K562 (cell line): Measurements from ENCODE around the gene RNF223. TPM values are rescaled to one million over a fixed set of nuclear protein-coding genes. Genes with fewer than 3 reads are reported as not detected.

ENCODE experiments used
- BACH1 ChIP-seq: fragments of 200-800 bp; sonication (Bioruptor generic); IDR thresholded peaks from 2 replicates; pipeline ENCODE4 v1.6.1; 2016; ENCODE audit warnings: missing genetic modification characterization, missing compliant biosample characterization
- CBFA2T2 ChIP-seq: fragments of 450-650 bp; conservative IDR thresholded peaks from 2 replicates; pipeline ENCODE4 v1.6.1; 2017; ENCODE audit warnings: mild to moderate bottlenecking
- ELF4 ChIP-seq: fragments of 450-650 bp; formaldehyde crosslinking; IDR thresholded peaks from 2 replicates; pipeline ENCODE4 v1.4.0; 2022; ENCODE audit warnings: missing genetic modification characterization
- ETV6 ChIP-seq, 3 experiments: fragments of 150-350 bp in 1 of 3; sonication (generic) in 1 of 3; formaldehyde crosslinking in 1 of 3; IDR thresholded peaks; 2 replicates each; pipeline versions ENCODE4 v1.6.1 to v1.8.0; 2014 to 2022; ENCODE audit warnings: borderline replicate concordance in 2 of 3, low read depth in 2 of 3, antibody characterized with exemption in 1 of 3, low read length in 1 of 3, mild to moderate bottlenecking in 1 of 3, missing genetic modification reagents in 1 of 3
- HCFC1 ChIP-seq: IDR thresholded peaks from 2 replicates; pipeline ENCODE4 v1.6.1; 2012; ENCODE audit warnings: low read depth, low read length, improper control_type of control experiment
- HDAC1 ChIP-seq, 2 experiments: fragments of 450-650 bp; IDR thresholded peaks; 2 replicates each; pipeline ENCODE4 v1.6.1; 2016 to 2017; ENCODE audit warnings: inconsistent platforms in 1 of 2, mild to moderate bottlenecking in 1 of 2, moderate library complexity in 1 of 2
- HMGN3 ChIP-seq: IDR thresholded peaks from 2 replicates; pipeline ENCODE4 v1.6.1; 2011; ENCODE audit warnings: borderline replicate concordance, low read depth, mild to moderate bottlenecking, mixed read lengths, low read length; ENCODE audit not compliant: insufficient read length; ENCODE audit errors: extremely low read depth
- MYC ChIP-seq, 2 experiments: fragments of 250-450 bp in 1 of 2; sonication (Bioruptor Pico) in 1 of 2; IDR thresholded peaks; 2 replicates each; pipeline versions ENCODE4 v1.5.1 to v1.6.1; 2012 to 2021; ENCODE audit warnings: low read depth in 2 of 2, borderline replicate concordance in 1 of 2, improper control_type of control experiment in 1 of 2, low read length in 1 of 2, mild to moderate bottlenecking in 1 of 2, moderate library complexity in 1 of 2
- NCOA1 ChIP-seq: fragments of 450-650 bp; IDR thresholded peaks from 2 replicates; pipeline ENCODE4 v1.6.1; 2016; ENCODE audit warnings: low read depth
- SIN3A ChIP-seq, 2 experiments: fragments of 150-350 bp in 1 of 2; IDR thresholded peaks; 2 replicates each; pipeline ENCODE4 v1.6.1; 2011 to 2016; ENCODE audit warnings: borderline replicate concordance in 2 of 2, low read depth in 2 of 2, low read length in 2 of 2, mild to moderate bottlenecking in 2 of 2, moderate library complexity in 2 of 2; ENCODE audit not compliant: control insufficient read depth in 1 of 2
- SUPT5H ChIP-seq: fragments of 450-650 bp; IDR thresholded peaks from 2 replicates; pipeline ENCODE4 v1.6.1; 2016
- ZNF707 ChIP-seq: fragments of 250-450 bp; sonication (Bioruptor Pico); conservative IDR thresholded peaks from 2 replicates; pipeline ENCODE4 v1.8.0; 2022; ENCODE audit warnings: inconsistent platforms, mild to moderate bottlenecking, moderate library complexity
- polyA plus RNA-seq, 8 experiments: library from polyadenylated mRNA; depleted of rRNA in 4 of 8; stranded (reverse) in 5 of 8; unstranded in 3 of 8; fragments of >200 nt; fragmentation: Nextera tagmentation in 2 of 8; fragmentation: Illumina TruSeq in 1 of 8; extraction: Ambion mirVana in 2 of 8; extraction: Trizol in 1 of 8; gene quantifications; 2 replicates each; pipeline versions ENCODE4 v1.2.1 to v1.2.3, GENCODE V29; 2011 to 2014; ENCODE audit warnings: inconsistent platforms in 1 of 8, missing spikeins in 1 of 8
- total RNA-seq, 7 experiments: library from RNA; depleted of rRNA in 6 of 7; stranded (reverse); fragments of >200 nt in 6 of 7; fragmentation: Illumina TruSeq in 2 of 7; extraction: Trizol in 2 of 7; gene quantifications; 2 replicates each; pipeline versions ENCODE4 v1.2.1 to v1.2.3, GENCODE V29; 2011 to 2021; ENCODE audit warnings: low replicate concordance in 1 of 7
- TF ChIP-seq, protein P1 (sequence below): fragments of 200-800 bp; sonication (Bioruptor generic); IDR thresholded peaks from 2 replicates; pipeline ENCODE4 v1.6.1; 2017; ENCODE audit warnings: missing genetic modification characterization, missing compliant biosample characterization
- TF ChIP-seq, protein P2 (sequence below): fragments of 450-650 bp; IDR thresholded peaks from 2 replicates; pipeline ENCODE4 v1.6.1; 2016; ENCODE audit warnings: mild to moderate bottlenecking
- TF ChIP-seq, protein P3 (sequence below): fragments of 450-650 bp; IDR thresholded peaks from one replicate; pipeline ENCODE4 v1.6.1; 2018; ENCODE audit warnings: mild to moderate bottlenecking, moderate library complexity; ENCODE audit not compliant: partially characterized antibody
- TF ChIP-seq, protein P4 (sequence below), 2 experiments: fragments of 250-450 bp in 1 of 2; fragments of 450-650 bp in 1 of 2; sonication (Bioruptor Pico) in 1 of 2; IDR thresholded peaks; 2 replicates each; pipeline versions ENCODE4 v1.6.1 to v1.8.0; 2016 to 2021; ENCODE audit warnings: mild to moderate bottlenecking in 2 of 2, moderate library complexity in 2 of 2, missing compliant biosample characterization in 1 of 2, missing genetic modification characterization in 1 of 2

Gene RNF223
- total and polyA plus RNA-seq, 9 of the 15 experiments (the other 6 are each of a cell fraction or from before 2014, with no cell fraction given), result 0.04 to 0.32 TPM; not detected in 7

DNA sequence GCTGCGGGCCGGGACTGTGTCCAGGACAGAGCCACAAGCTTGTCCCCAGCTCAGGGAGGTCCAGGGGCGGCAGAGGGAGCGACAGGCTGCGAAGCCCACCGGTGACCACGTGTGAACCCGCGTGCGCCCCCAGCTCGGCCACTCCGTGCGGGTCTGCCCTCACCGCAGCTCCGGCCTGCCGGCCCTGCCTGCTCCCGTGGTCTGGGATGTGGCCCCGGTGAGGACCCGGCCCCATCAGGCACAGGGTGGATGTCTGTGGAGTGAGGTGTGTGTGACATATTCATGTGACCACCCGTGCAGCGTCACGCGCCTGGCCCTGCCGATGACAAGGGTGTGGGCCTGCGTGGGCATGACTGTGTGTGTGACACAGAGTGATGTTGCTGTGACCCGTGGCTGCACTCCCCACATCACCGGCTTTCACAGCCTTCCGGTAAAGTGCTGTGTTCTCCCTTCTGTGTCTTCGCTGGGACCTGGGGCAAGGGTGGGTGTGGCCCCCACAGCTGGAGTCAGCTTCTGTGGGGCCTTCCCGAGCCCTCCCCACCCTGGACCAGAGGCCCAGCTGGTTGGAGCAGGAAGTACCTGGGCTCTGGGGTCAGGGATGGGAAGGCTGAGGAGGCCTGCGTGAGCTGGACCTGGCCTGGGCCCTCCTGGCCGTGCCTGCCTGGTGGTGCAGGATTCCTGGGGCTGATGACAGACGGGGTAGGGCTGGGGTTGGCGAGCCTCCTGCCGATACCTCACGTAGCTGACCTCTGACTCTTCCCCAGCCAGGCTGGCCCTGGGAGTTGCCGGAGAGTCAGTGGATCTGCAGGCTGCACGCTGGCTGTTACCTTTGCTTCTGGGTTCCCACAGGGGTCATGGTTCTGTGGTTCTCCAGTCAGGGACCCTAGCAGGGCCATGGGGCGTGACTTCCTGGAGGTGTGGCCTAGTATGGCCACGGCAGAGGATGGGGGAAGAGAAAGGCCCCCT, 4.1 kb downstream of the RNF223 start (continued):
- TF ChIP-seq ZNF707 (CRISPR knock-in tag), result no peak
- TF ChIP-seq BACH1 (tag), result no peak
- TF ChIP-seq, protein P1, sequence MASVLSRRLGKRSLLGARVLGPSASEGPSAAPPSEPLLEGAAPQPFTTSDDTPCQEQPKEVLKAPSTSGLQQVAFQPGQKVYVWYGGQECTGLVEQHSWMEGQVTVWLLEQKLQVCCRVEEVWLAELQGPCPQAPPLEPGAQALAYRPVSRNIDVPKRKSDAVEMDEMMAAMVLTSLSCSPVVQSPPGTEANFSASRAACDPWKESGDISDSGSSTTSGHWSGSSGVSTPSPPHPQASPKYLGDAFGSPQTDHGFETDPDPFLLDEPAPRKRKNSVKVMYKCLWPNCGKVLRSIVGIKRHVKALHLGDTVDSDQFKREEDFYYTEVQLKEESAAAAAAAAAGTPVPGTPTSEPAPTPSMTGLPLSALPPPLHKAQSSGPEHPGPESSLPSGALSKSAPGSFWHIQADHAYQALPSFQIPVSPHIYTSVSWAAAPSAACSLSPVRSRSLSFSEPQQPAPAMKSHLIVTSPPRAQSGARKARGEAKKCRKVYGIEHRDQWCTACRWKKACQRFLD (CRISPR knock-in tag), result no peak
- TF ChIP-seq NCOA1, result no peak
- no peak for TF ChIP-seq CBFA2T2
- TF ChIP-seq HCFC1, result no peak
- no peak for TF ChIP-seq ETV6 (IDR thresholded peaks at IDR 0.05; ENCODE audit: borderline replicate concordance in 1 of 2, low read depth in 2 of 2, low read length in 1 of 2)
- no peak for TF ChIP-seq ETV6 (CRISPR knock-in tag; IDR thresholded peaks at IDR 0.05; ENCODE audit: borderline replicate concordance)
- TF ChIP-seq, protein P2, sequence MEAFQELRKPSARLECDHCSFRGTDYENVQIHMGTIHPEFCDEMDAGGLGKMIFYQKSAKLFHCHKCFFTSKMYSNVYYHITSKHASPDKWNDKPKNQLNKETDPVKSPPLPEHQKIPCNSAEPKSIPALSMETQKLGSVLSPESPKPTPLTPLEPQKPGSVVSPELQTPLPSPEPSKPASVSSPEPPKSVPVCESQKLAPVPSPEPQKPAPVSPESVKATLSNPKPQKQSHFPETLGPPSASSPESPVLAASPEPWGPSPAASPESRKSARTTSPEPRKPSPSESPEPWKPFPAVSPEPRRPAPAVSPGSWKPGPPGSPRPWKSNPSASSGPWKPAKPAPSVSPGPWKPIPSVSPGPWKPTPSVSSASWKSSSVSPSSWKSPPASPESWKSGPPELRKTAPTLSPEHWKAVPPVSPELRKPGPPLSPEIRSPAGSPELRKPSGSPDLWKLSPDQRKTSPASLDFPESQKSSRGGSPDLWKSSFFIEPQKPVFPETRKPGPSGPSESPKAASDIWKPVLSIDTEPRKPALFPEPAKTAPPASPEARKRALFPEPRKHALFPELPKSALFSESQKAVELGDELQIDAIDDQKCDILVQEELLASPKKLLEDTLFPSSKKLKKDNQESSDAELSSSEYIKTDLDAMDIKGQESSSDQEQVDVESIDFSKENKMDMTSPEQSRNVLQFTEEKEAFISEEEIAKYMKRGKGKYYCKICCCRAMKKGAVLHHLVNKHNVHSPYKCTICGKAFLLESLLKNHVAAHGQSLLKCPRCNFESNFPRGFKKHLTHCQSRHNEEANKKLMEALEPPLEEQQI, result no peak
- TF ChIP-seq SIN3A (IDR thresholded peaks at IDR 0.05; ENCODE audit: borderline replicate concordance in 2 of 2, control insufficient read depth in 1 of 2, low read depth in 2 of 2, low read length in 2 of 2), result no peak
- TF ChIP-seq ELF4 (CRISPR knock-in tag), result no peak
- TF ChIP-seq, protein P3, sequence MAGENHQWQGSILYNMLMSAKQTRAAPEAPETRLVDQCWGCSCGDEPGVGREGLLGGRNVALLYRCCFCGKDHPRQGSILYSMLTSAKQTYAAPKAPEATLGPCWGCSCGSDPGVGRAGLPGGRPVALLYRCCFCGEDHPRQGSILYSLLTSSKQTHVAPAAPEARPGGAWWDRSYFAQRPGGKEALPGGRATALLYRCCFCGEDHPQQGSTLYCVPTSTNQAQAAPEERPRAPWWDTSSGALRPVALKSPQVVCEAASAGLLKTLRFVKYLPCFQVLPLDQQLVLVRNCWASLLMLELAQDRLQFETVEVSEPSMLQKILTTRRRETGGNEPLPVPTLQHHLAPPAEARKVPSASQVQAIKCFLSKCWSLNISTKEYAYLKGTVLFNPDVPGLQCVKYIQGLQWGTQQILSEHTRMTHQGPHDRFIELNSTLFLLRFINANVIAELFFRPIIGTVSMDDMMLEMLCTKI, result no peak
- no peak for TF ChIP-seq SUPT5H
- TF ChIP-seq, protein P4, sequence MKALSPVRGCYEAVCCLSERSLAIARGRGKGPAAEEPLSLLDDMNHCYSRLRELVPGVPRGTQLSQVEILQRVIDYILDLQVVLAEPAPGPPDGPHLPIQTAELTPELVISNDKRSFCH (CRISPR knock-in tag; IDR thresholded peaks at IDR 0.05), result no peak
- TF ChIP-seq, protein P4 (tag; IDR thresholded peaks at IDR 0.05), result no peak
- TF ChIP-seq HMGN3, result peak; percentile 10
- TF ChIP-seq HDAC1 (IDR thresholded peaks at IDR 0.05), result no peak; a peak in 1 of 4 replicates
- TF ChIP-seq MYC (IDR thresholded peaks at IDR 0.05; ENCODE audit: low read depth, low read length), result no peak
- peak; percentile 42; the same call in 1 of the 2 replicates for TF ChIP-seq MYC (CRISPR knock-in tag; IDR thresholded peaks at IDR 0.05; ENCODE audit: borderline replicate concordance, low read depth)
